Endodermal cell (in vitro differentiated cells): Measurements from ENCODE around the gene TBXA2R. TPM values are rescaled to one million over a fixed set of nuclear protein-coding genes. Genes with fewer than 3 reads are reported as not detected.

Source experiments
- DNase-seq: peaks from one replicate; pipeline ENCODE4 v3.0.0-alpha.2; 2017
- H3K27ac ChIP-seq: 2 replicates; pipeline ENCODE4 v1.5.1; 2013; ENCODE audit warnings: mild to moderate bottlenecking, low read depth, low read length, moderate library complexity
- H3K27me3 ChIP-seq: 2 replicates; pipeline ENCODE4 v1.6.1; 2013; ENCODE audit warnings: mild to moderate bottlenecking, low read length, moderate library complexity; ENCODE audit not compliant: insufficient read depth, control insufficient read depth, poor library complexity, severe bottlenecking
- H3K36me3 ChIP-seq: 2 replicates; pipeline ENCODE4 v1.7.0; 2013; ENCODE audit warnings: mild to moderate bottlenecking, low read length, moderate library complexity; ENCODE audit not compliant: control insufficient read depth, insufficient read depth
- H3K4me1 ChIP-seq: one replicate; pipeline ENCODE4 v1.7.0; 2013; ENCODE audit warnings: low read length; ENCODE audit not compliant: control insufficient read depth, insufficient read depth
- H3K4me3 ChIP-seq: 2 replicates; pipeline ENCODE4 v1.5.1; 2013; ENCODE audit warnings: mild to moderate bottlenecking, low read length, moderate library complexity
- H3K9ac ChIP-seq: 2 replicates; pipeline ENCODE4 v1.6.1; 2013; ENCODE audit warnings: mild to moderate bottlenecking, low read length, moderate library complexity; ENCODE audit not compliant: poor library complexity, severe bottlenecking; ENCODE audit errors: extremely low read depth
- H3K9me3 ChIP-seq: 2 replicates; pipeline ENCODE4 v1.6.1; 2013; ENCODE audit warnings: mild to moderate bottlenecking, low read length, moderate library complexity; ENCODE audit not compliant: control insufficient read depth
- H3K27ac Mint-ChIP-seq: 2 replicates; pipeline ENCODE4 v1.8.0; 2020; ENCODE audit warnings: mixed read lengths
- H3K27me3 Mint-ChIP-seq: 2 replicates; pipeline ENCODE4 v1.8.0; 2021; ENCODE audit warnings: mild to moderate bottlenecking, mixed read lengths; ENCODE audit not compliant: insufficient read depth
- H3K36me3 Mint-ChIP-seq: 2 replicates; pipeline ENCODE4 v1.8.0; 2020; ENCODE audit warnings: low read depth, mixed read lengths
- H3K4me1 Mint-ChIP-seq: 2 replicates; pipeline ENCODE4 v1.8.0; 2020; ENCODE audit warnings: mixed read lengths
- H3K4me3 Mint-ChIP-seq: 2 replicates; pipeline ENCODE4 v1.8.0; 2020; ENCODE audit warnings: mild to moderate bottlenecking, moderate library complexity, mixed read lengths
- H3K9me3 Mint-ChIP-seq: 2 replicates; pipeline ENCODE4 v1.8.0; 2020; ENCODE audit warnings: mild to moderate bottlenecking, mixed read lengths
- CTCF ChIP-seq: fragments of 200-600 bp; sonication (generic); conservative IDR thresholded peaks from 2 replicates; pipeline ENCODE4 v1.5.0; 2021; ENCODE audit warnings: antibody characterized with exemption, mild to moderate bottlenecking
- WGBS, 2 experiments: methylation state at CpG; one replicate each; pipeline versions ENCODE4 v1.1.5 to v1.1.7; 2013; ENCODE audit warnings: missing lambda C conversion rate in 2 of 2, mixed read lengths in 1 of 2; ENCODE audit not compliant: insufficient coverage in 1 of 2, insufficient read length in 1 of 2; 5-methylcytosine and 5-hydroxymethylcytosine counted together
- total RNA-seq, 2 donors: library from RNA; stranded (reverse); fragmentation: NEBNext Ultra II Directional in 1 of 2; extraction: Animal tissue kit (Norgen Biotek cat#: 25700) in 1 of 2; gene quantifications; 2 replicates in 1 of 2; 3 replicates in 1 of 2; pipeline ENCODE4 v1.2.1, GENCODE V29; 2021

TBXA2R gene
- total RNA-seq, 2 donors from 2014 or later, result 0.29 to 0.42 TPM

- no peaks in the 10 kb centered on the region for H3K4me1 ChIP-seq
- DNase-seq, result peak; percentile 100
- 55 to 67% methylated on average over 31 to 55 of the region's 55 CpGs for WGBS, 2 experiments
- Mint-ChIP-seq H3K36me3 (peaks cover 12% of the 10 kb centered on the region), H3K27me3 (peaks cover 6% of the 10 kb centered on the region), H3K27ac (peak overlapping the region; percentile 48), H3K4me3 (peak overlapping the region; percentile 69), H3K4me1 (peaks cover 10% of the 10 kb centered on the region), H3K9me3 (no peaks in the 10 kb centered on the region)
- H3K27ac ChIP-seq, result no peak overlapping the region
- TF ChIP-seq CTCF, result no peak
- H3K4me3 ChIP-seq, result peak overlapping the region; percentile 85
- H3K27me3 ChIP-seq, result peaks cover 8% of the 10 kb centered on the region
- no peaks in the 10 kb centered on the region for H3K9me3 ChIP-seq
- H3K9ac ChIP-seq, result no peak overlapping the region
- peaks cover 8% of the 10 kb centered on the region for H3K36me3 ChIP-seq
These were observed 32.6 kb downstream of the TBXA2R start for GRCh38 chr19:3573858-3574637.

DNA sequence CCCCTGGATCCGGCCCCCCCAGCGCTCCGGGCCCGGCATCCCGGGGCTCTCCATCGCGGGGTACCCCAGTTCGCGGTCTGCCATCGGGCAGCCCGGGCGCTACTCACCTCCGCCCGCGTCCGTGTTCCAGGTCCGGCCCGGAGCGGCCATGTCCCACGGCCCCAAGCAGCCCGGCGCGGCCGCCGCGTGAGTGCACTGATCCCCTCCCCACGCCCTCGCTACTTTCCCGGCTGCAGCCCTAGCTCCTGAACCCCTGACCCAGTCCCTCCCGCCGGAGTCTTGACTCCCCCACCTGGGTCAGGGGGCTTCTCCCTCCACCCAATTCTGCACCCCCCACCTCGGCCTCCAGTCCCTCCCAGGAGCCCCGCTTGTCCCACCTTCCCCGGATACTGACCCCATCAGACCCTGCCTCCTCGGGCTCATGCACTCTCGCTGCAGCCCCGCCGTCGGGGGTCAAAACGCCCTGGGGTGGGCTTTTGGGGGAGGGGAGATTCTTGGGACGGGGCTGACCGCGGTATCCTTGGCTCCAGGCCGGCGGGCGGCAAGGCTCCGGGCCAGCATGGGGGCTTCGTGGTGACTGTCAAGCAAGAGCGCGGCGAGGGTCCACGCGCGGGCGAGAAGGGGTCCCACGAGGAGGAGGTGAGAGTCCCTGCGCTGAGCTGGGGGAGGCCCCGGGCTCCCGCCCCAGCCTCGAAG is 33.4 kb downstream of the TBXA2R start:
- DNase-seq, result no peak

GRCh38 chr19:3572855-3573161 is 33.9 kb downstream of the TBXA2R start, which contains the start of gene HMG20B:
Gene HMG20B, plus strand, starts transcription at chr19:3572944. Its CDS starts 366 bp downstream, at chr19:3573310.
- no peaks in the 10 kb centered on the region for H3K9me3 ChIP-seq
- peak within 1 kb of the TSS; percentile 85 for H3K4me3 ChIP-seq
- H3K9me3 Mint-ChIP-seq, result no peaks in the 10 kb centered on the region
- no peak for DNase-seq
- peaks cover under 1% of the 10 kb centered on the region for H3K27me3 Mint-ChIP-seq
- peak within 1 kb of the TSS; percentile 71 for H3K9ac ChIP-seq
- H3K27ac ChIP-seq, result peak within 1 kb of the TSS; percentile 60
- peaks cover 12% of the 10 kb centered on the region for H3K36me3 Mint-ChIP-seq
- H3K27me3 ChIP-seq, result peaks cover 8% of the 10 kb centered on the region
- 0% methylated on average over 30 of the region's 30 CpGs; no CpG with 5 or more reads in 1 of the 2 experiments for WGBS, 2 experiments
- TF ChIP-seq CTCF, result no peak
- H3K4me3 Mint-ChIP-seq, result peak within 1 kb of the TSS; percentile 69
- no peak within 1 kb of the TSS for H3K27ac Mint-ChIP-seq
- H3K4me1 ChIP-seq, result no peaks in the 10 kb centered on the region
- H3K4me1 Mint-ChIP-seq, result peaks cover 10% of the 10 kb centered on the region
- peaks cover 8% of the 10 kb centered on the region for H3K36me3 ChIP-seq

More for the DNA sequence above, 33.4 kb downstream of the TBXA2R start:
- no peaks in the 10 kb centered on the region for H3K9me3 Mint-ChIP-seq
- no peaks in the 10 kb centered on the region for H3K4me1 ChIP-seq
- peaks cover 1% of the 10 kb centered on the region for H3K27me3 Mint-ChIP-seq
- peaks cover 8% of the 10 kb centered on the region for H3K27me3 ChIP-seq
- no peak overlapping the region for H3K27ac Mint-ChIP-seq
- peak overlapping the region; percentile 69 for H3K4me3 Mint-ChIP-seq
- 1 to 2% methylated on average over 14 to 60 of the region's 60 CpGs for WGBS, 2 experiments
- H3K4me1 Mint-ChIP-seq, result peaks cover 10% of the 10 kb centered on the region
- no peak for TF ChIP-seq CTCF
- H3K36me3 ChIP-seq, result peaks cover 8% of the 10 kb centered on the region
- peaks cover 12% of the 10 kb centered on the region for H3K36me3 Mint-ChIP-seq
- H3K27ac ChIP-seq, result peak overlapping the region; percentile 60
- peak overlapping the region; percentile 71 for H3K9ac ChIP-seq
- H3K4me3 ChIP-seq, result peak overlapping the region; percentile 85
- H3K9me3 ChIP-seq, result no peaks in the 10 kb centered on the region
